Measurements from ENCODE around the gene TMEM138.
A peak's percentile ranks its signal among the peaks of the same experiment; 100 is the strongest.

Gene TMEM138

DNA sequence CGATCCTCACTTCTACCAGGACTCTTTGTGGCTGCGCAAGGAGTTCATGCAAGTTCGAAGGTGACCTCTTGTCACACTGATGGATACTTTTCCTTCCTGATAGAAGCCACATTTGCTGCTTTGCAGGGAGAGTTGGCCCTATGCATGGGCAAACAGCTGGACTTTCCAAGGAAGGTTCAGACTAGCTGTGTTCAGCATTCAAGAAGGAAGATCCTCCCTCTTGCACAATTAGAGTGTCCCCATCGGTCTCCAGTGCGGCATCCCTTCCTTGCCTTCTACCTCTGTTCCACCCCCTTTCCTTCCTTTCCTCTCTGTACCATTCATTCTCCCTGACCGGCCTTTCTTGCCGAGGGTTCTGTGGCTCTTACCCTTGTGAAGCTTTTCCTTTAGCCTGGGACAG is 6.5 kb downstream of the TMEM138 start:
- in situ Hi-C loops (cut with HindIII; ENCODE audit: low sequenced_read_pairs), result no loop called here
- H3K4me3 ChIP-seq (ENCODE audit: low read depth, low read length), result no peak overlapping the region
- DNase-seq (ENCODE audit: low read depth), result no peak
- TF ChIP-seq, protein P1, sequence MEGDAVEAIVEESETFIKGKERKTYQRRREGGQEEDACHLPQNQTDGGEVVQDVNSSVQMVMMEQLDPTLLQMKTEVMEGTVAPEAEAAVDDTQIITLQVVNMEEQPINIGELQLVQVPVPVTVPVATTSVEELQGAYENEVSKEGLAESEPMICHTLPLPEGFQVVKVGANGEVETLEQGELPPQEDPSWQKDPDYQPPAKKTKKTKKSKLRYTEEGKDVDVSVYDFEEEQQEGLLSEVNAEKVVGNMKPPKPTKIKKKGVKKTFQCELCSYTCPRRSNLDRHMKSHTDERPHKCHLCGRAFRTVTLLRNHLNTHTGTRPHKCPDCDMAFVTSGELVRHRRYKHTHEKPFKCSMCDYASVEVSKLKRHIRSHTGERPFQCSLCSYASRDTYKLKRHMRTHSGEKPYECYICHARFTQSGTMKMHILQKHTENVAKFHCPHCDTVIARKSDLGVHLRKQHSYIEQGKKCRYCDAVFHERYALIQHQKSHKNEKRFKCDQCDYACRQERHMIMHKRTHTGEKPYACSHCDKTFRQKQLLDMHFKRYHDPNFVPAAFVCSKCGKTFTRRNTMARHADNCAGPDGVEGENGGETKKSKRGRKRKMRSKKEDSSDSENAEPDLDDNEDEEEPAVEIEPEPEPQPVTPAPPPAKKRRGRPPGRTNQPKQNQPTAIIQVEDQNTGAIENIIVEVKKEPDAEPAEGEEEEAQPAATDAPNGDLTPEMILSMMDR (IDR thresholded peaks at IDR 0.05; ENCODE audit: low read depth, low read length, missing control alignments), result no peak

DNA sequence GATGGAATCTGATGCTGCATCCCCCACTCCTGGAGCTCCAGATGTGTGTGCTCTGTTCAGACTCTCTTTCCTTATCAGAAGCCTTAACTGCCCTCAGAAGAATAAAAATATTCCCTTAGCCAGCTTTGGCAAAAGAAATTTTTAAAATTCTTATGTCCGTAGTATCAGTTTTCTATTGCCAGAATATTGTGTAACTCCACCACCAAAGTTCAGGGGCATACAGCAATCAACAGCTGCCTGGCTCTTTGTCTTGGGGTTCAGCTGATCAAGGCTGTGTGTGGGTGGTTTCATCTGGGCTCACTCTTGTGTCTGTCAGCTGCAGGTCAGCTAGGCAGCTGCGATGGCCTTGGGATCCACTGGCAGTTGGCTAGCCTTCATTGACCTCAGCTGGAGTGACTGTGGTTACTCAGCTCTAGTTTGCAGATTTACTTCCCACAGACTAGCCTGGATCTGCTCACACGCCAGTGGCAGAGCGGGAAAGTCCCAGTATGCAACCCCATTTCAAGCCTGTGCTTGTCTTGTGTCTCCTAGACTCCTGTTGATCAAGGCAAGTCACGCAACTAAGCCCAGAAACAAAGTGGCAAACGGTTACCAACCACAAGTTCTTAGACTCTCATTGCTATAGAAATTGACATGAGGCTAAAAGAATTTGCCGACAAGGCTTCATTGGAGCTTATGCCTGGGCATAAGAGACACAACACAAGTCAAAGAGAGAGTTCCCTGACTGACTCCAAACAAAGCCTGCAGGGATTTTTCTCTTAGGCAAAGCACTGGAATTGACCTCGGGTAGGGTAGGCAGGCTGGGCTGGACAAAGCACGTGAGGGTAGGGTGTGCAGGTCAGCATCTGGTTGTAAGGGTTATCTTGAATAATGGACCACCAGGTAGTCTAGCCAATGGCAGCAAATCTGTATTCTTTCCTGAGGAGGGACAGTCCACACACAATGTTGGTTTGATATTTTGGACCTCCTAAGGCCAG is 7.5 kb downstream of the TMEM138 start:
- TF ChIP-seq, protein P1 (IDR thresholded peaks at IDR 0.05; ENCODE audit: low read depth, low read length, missing control alignments), result no peak
- H3K4me3 ChIP-seq (ENCODE audit: low read depth, low read length), result no peak overlapping the region
- in situ Hi-C loops (cut with HindIII; ENCODE audit: low sequenced_read_pairs), result no loop called here
- peak; percentile 43 for DNase-seq (ENCODE audit: low read depth)

DNA sequence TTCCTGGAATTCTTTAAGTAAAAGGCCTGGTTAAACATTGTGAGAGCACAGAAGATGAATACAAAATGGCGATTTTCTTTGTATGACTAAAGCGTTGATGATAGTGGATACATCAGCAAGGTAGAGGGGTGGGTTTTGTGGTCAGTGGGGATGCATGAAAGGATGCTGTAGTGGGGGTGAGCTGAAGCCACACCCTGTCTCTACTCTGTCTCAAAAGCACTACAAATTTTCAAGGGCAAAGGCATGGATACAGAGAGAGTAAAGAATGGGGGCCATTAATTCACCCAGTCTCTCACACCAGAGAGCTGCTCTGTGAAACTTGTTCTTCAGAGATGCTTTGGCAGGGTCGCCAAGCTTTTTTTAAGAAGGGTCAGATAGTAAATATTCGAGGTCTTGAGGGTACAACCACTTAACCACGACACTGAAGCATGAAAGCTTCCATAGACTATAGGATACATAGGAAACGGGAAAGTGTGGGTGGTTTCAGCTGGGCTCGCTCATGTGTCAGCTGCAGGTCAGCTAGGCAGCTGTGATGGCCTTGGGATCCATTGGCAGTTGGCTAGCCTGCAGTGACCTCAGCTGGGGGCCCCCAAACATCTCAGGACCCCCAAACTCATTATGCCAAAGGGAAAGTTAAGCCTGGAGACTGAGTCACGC is 8.3 kb downstream of the TMEM138 start:
- no peak overlapping the region for H3K4me3 ChIP-seq (ENCODE audit: low read depth, low read length)

DNA sequence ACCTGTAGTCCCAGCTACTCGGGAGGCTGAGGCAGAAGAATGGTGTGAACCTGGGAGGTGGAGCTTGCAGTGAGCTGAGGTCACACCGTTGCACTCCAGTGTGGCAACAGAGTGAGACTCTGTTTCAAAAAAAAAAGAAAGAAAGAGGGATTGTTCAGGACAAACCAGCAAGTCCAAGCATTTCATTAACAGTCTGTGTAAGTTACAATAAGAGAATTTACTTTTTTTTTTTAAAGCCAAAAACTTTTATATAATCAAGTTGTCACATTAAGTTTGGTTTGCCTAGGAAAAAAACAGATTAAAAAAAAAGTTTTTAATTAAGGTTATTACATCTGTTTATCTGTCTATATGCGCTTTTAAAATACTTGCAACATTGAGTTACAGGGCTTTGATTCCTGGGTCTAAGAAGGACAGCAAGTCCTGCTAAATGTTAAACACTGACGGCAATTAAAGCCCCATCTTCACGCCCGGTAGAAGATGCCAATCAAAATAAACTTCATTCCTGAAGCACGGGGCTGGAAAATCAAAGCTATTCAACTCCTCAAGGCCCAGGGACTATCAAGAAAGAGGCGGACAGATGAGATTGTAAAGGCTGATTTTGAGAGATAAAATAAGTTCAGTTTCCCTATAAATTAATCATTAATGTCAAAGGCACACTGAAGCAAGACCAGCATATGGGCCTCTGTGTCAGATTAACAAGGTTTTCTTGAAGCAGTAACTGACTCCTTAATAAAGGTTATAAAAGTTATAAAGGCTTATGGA is 10.7 kb downstream of the TMEM138 start:
- H3K4me3 ChIP-seq (ENCODE audit: low read depth, low read length), result no peak overlapping the region
- TF ChIP-seq, protein P1 (IDR thresholded peaks at IDR 0.05; ENCODE audit: low read depth, low read length, missing control alignments), result no peak
- in situ Hi-C loops (cut with HindIII; ENCODE audit: low sequenced_read_pairs), result no loop called here
- DNase-seq (ENCODE audit: low read depth), result no peak

More for the DNA sequence above, 8.3 kb downstream of the TMEM138 start:
- in situ Hi-C loops (cut with HindIII; ENCODE audit: low sequenced_read_pairs), result no loop called here
- no peak for DNase-seq (ENCODE audit: low read depth)
- TF ChIP-seq, protein P1 (IDR thresholded peaks at IDR 0.05; ENCODE audit: low read depth, low read length, missing control alignments), result no peak

DNA sequence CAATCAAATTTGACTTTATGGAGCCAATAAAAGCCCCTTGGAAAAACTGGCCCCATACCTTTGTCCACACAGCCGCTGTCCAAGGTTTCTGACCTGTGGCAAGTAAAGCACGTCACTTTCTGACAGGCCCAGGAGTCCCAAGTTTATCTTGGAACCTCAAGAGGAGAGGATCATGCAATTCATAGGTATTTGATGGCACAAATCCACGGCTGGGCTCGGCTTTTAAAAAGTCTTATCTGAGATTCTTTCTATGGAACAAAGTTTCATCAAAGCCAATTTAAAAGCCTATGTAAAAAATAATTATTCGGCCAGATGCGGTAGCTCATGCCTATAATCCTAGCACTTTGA is 13.6 kb downstream of the TMEM138 start:
- no peak overlapping the region for H3K4me3 ChIP-seq (ENCODE audit: low read depth, low read length)
- no peak for DNase-seq (ENCODE audit: low read depth)
- in situ Hi-C loops (cut with HindIII; ENCODE audit: low sequenced_read_pairs), result no loop called here
- TF ChIP-seq, protein P1 (IDR thresholded peaks at IDR 0.05; ENCODE audit: low read depth, low read length, missing control alignments), result no peak

DNA sequence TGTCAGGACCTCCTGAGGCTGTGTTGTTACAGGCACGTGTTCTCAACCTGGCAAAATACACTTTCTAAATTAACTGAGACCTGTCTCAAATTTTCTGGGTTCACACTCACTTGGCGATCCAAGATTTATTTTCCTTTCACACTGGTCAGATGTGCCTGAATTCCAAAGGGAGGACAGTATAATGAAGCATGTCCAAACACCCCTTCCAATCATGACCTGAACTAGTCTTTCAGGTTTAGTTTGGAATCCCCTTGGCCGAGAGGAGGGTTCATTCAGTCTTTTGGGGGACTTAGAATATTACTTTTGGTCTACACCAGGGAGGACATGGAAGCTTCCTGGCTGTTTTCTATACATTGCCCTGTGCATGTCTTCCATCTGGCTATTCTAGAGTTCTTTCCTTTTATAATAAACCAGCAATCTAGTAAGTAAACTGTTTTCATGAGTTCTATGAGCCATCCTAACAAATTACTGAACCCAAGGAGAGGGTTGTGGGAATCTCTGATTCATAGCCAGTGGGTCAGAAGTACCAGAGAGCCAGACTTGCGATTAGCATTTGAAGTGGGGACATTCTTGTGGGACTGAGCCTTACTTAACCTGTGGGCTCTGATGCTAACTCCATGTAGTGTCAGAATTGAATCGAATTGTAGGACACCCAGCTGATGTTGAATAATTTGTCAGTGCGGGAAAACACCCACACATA is 15.4 kb downstream of the TMEM138 start:
- in situ Hi-C loops (cut with HindIII; ENCODE audit: low sequenced_read_pairs), result no loop called here

More for the DNA sequence above, 15.4 kb downstream of the TMEM138 start:
- H3K4me3 ChIP-seq (ENCODE audit: low read depth, low read length), result no peak overlapping the region
- TF ChIP-seq, protein P1 (IDR thresholded peaks at IDR 0.05; ENCODE audit: low read depth, low read length, missing control alignments), result no peak
- no peak for DNase-seq (ENCODE audit: low read depth)
